ENCODE measurements around the gene C1QTNF9.

Gene C1QTNF9

GRCh38 chr13:24279327-24280110, 29.9 kb upstream of the C1QTNF9 start:
- Histone ChIP-seq H3K4me3 (ENCODE audit: low read depth, low read length) (no peak overlapping the region), H3K4me1 (no peaks in the 10 kb centered on the region), H3K27me3 (no peaks in the 10 kb centered on the region; the same call in 1 of the 2 replicates), H3K9me3 (no peaks in the 10 kb centered on the region), H3K36me3 (no peaks in the 10 kb centered on the region)
- TF ChIP-seq, protein P1, sequence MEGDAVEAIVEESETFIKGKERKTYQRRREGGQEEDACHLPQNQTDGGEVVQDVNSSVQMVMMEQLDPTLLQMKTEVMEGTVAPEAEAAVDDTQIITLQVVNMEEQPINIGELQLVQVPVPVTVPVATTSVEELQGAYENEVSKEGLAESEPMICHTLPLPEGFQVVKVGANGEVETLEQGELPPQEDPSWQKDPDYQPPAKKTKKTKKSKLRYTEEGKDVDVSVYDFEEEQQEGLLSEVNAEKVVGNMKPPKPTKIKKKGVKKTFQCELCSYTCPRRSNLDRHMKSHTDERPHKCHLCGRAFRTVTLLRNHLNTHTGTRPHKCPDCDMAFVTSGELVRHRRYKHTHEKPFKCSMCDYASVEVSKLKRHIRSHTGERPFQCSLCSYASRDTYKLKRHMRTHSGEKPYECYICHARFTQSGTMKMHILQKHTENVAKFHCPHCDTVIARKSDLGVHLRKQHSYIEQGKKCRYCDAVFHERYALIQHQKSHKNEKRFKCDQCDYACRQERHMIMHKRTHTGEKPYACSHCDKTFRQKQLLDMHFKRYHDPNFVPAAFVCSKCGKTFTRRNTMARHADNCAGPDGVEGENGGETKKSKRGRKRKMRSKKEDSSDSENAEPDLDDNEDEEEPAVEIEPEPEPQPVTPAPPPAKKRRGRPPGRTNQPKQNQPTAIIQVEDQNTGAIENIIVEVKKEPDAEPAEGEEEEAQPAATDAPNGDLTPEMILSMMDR (IDR thresholded peaks at IDR 0.05; ENCODE audit: low read depth, low read length) = no peak
- no peak for DNase-seq

DNA sequence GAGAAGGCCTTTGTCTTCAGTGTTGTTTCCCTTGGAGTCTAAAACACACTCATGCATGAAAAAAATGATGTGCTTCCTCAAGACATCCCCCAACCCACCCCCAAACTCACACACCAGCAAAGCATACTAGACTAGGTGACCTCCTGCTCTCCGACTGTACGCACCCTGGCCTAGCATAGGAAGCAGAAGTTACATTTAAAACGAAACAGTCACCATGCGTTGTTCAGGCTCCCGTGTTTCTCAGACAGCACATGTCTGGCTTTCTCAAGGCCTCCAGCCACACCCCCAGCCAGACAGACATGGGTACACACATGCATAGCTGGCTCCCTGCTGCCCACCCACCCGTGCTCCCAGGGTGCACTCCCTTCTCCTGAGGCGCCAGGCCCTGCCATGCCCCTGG, 28.7 kb upstream of the C1QTNF9 start:
- H3K27me3 ChIP-seq = no peaks in the 10 kb centered on the region
- no peaks in the 10 kb centered on the region for H3K9me3 ChIP-seq
- no peaks in the 10 kb centered on the region for H3K36me3 ChIP-seq
- DNase-seq = no peak
- TF ChIP-seq, protein P1 (IDR thresholded peaks at IDR 0.05; ENCODE audit: low read depth, low read length) = no peak
- no peaks in the 10 kb centered on the region for H3K4me1 ChIP-seq
- no peak overlapping the region for H3K4me3 ChIP-seq (ENCODE audit: low read depth, low read length)

DNA sequence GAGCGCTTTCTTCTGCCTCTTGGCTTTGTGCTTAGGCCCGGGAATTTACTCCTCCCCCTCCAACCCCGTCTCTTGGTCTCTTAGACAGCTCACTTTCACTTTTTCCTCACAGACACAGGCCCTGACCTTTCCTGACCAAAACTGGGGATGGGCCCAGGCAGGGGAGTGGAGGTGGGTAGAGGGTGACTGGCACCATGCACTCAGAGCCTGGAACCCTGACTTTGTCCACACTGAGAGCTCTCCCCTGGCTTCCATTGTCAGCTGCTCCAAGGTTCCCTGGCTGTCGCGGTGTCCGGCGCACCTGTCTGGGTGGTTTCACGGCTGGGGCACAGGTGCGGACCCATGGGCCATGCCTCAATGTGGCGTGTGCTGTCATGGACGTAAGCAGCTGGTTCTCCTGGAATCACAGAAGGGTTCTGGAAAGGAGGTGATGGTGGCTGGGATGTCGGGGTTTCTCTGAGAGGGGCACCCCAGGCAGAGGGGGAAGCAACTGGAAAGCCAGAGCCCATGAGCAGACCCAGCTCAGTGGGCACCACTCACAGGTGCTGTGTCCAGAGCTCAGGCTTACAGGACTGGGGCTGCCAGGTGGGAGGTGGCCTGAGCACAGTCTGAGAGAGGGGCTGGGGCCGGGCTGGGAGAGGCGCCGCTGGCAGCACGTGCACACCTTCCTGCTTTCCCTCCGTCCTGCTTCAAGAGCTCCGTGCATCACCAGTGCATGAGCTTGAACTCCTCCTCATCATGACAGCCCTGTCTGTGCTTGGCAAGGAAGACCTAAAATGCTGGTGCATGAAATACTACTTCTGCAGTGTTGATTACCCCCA, 28.0 kb upstream of the C1QTNF9 start:
- Histone ChIP-seq H3K36me3 (no peaks in the 10 kb centered on the region), H3K27me3 (no peaks in the 10 kb centered on the region), H3K4me1 (no peaks in the 10 kb centered on the region), H3K9me3 (no peaks in the 10 kb centered on the region), H3K4me3 (ENCODE audit: low read depth, low read length) (no peak overlapping the region)
- DNase-seq = no peak
- TF ChIP-seq, protein P1 (IDR thresholded peaks at IDR 0.05; ENCODE audit: low read depth, low read length) = no peak

GRCh38 chr13:24282256-24282655, 27.1 kb upstream of the C1QTNF9 start:
- no peaks in the 10 kb centered on the region for H3K4me1 ChIP-seq
- DNase-seq = no peak
- no peaks in the 10 kb centered on the region for H3K27me3 ChIP-seq
- H3K4me3 ChIP-seq (ENCODE audit: low read depth, low read length) = no peak overlapping the region
- TF ChIP-seq, protein P1 (IDR thresholded peaks at IDR 0.05; ENCODE audit: low read depth, low read length) = no peak
- no peaks in the 10 kb centered on the region for H3K9me3 ChIP-seq
- H3K36me3 ChIP-seq = no peaks in the 10 kb centered on the region

- Histone ChIP-seq H3K4me3 (ENCODE audit: low read depth, low read length) (no peak overlapping the region), H3K9me3 (no peaks in the 10 kb centered on the region), H3K36me3 (no peaks in the 10 kb centered on the region), H3K4me1 (no peaks in the 10 kb centered on the region), H3K27me3 (no peaks in the 10 kb centered on the region)
- TF ChIP-seq, protein P1 (IDR thresholded peaks at IDR 0.05; ENCODE audit: low read depth, low read length) = no peak
- no peak for DNase-seq
Observed at GRCh38 chr13:24284889-24285565, 24.4 kb upstream of the C1QTNF9 start.
